HepG2 (cell line): ENCODE measurements around the gene CAPN7. TPM values are rescaled to one million over a fixed set of nuclear protein-coding genes. Genes with fewer than 3 reads are reported as not detected.

Experiments used
- ATAC-seq: fragments of 200-7000 bp; cut with Tn5 transposase; 3 replicates; pipeline ENCODE4 v1.9.1; 2020; ENCODE audit warnings: mild to moderate bottlenecking, moderate library complexity
- BruUV-seq: library from RNA; stranded (reverse); fragments of 400-500 nt; replicated peaks from 2 replicates; lab custom pipeline; 2021; lab: Mats Ljungman, UMichigan
- CTCF ChIA-PET: fragments of 300-600 bp; formaldehyde crosslinking; extraction: SDS; loops from one replicate; lab custom pipeline; 2021; ENCODE audit warnings: low total read pairs, inconsistent platforms, low intra/inter-chr PET ratio; lab: Yijun Ruan, JAX
- POLR2A ChIA-PET: fragments of 350-600 bp; sonication (Branson Sonifier 250); formaldehyde crosslinking; loops from one replicate; lab custom pipeline; 2020; ENCODE audit warnings: antibody characterized with exemption, inconsistent platforms; lab: Yijun Ruan, JAX
- DNase-seq: peaks from one replicate; pipeline ENCODE4 v3.0.0-alpha.2; 2015; ENCODE audit warnings: low spot score
- FAIRE-seq: peaks from 3 replicates; lab custom pipeline; 2011; peaks lifted over from hg19 to GRCh38; lab: Jason Lieb, UNC
- H2AFZ ChIP-seq: one replicate; pipeline ENCODE4 v1.6.1; 2011; ENCODE audit warnings: low read length, inconsistent platforms
- H3K27ac ChIP-seq: fragments of 300-600 bp; 3 replicates; pipeline ENCODE4 v1.8.0; 2011; ENCODE audit warnings: mixed run types, mild to moderate bottlenecking, mixed read lengths, low read length, inconsistent platforms; ENCODE audit not compliant: insufficient read depth; ENCODE audit errors: extremely low read length
- H3K27me3 ChIP-seq, 2 experiments: fragments of 200-600 bp in 1 of 2; 2 replicates in 1 of 2; 3 replicates in 1 of 2; pipeline versions ENCODE4 v1.6.0 to v1.8.0; 2011; ENCODE audit warnings: low read length in 2 of 2, mild to moderate bottlenecking in 2 of 2, moderate library complexity in 2 of 2, inconsistent platforms in 1 of 2; ENCODE audit not compliant: insufficient read depth in 2 of 2, control insufficient read depth in 1 of 2
- H3K36me3 ChIP-seq, 2 experiments: fragments of 200-600 bp in 1 of 2; replicated peaks in 1 of 2; 2 replicates in 1 of 2; 3 replicates in 1 of 2; pipeline versions ENCODE4 v1.5.1 to v1.8.0; 2011; ENCODE audit warnings: low read length in 2 of 2, inconsistent platforms in 1 of 2; ENCODE audit not compliant: insufficient read depth in 2 of 2, control insufficient read depth in 1 of 2
- H3K4me1 ChIP-seq: 2 replicates; pipeline ENCODE4 v1.5.1; 2012; ENCODE audit warnings: low read length, inconsistent platforms; ENCODE audit not compliant: insufficient read depth
- H3K4me2 ChIP-seq: 2 replicates; pipeline ENCODE4 v1.6.0; 2011; ENCODE audit warnings: low read depth, low read length, inconsistent platforms
- H3K4me3 ChIP-seq, 3 experiments: fragments of 200-600 bp in 1 of 3; sonication (generic), shearing (Covaris generic) in 1 of 3; replicated peaks in 1 of 3; 2 replicates each; pipeline ENCODE4 v1.5.1; 2011 to 2016; ENCODE audit warnings: low read length in 3 of 3, inconsistent platforms in 2 of 3, low read depth in 2 of 3, mild to moderate bottlenecking in 2 of 3, control low read depth in 1 of 3, mixed read lengths in 1 of 3; ENCODE audit not compliant: insufficient read depth in 1 of 3
- H3K79me2 ChIP-seq: one replicate; pipeline ENCODE4 v1.6.1; 2011; ENCODE audit warnings: low read length, inconsistent platforms; ENCODE audit not compliant: insufficient read depth
- H3K9ac ChIP-seq: 2 replicates; pipeline ENCODE4 v1.6.0; 2011; ENCODE audit warnings: mild to moderate bottlenecking, low read depth, low read length, inconsistent platforms; ENCODE audit not compliant: insufficient read depth
- H3K9me3 ChIP-seq: 2 replicates; pipeline ENCODE4 v1.5.1; 2012; ENCODE audit warnings: mild to moderate bottlenecking, low read length
- H4K20me1 ChIP-seq: 2 replicates; pipeline ENCODE4 v1.6.0; 2011; ENCODE audit warnings: inconsistent platforms, mild to moderate bottlenecking, low read length, moderate library complexity; ENCODE audit not compliant: insufficient read depth
- BATF2 ChIP-seq: sonication (generic); formaldehyde crosslinking; IDR thresholded peaks from 2 replicates; pipeline ENCODE4 v1.8.0; 2022; ENCODE audit warnings: mild to moderate bottlenecking, missing genetic modification reagents, moderate library complexity
- CAMTA2 ChIP-seq: sonication (generic); formaldehyde crosslinking; IDR thresholded peaks from 2 replicates; pipeline ENCODE4 v1.4.0; 2020; ENCODE audit warnings: mild to moderate bottlenecking, missing genetic modification reagents, borderline replicate concordance
- FOXM1 ChIP-seq: sonication (generic); formaldehyde crosslinking; IDR thresholded peaks from 2 replicates; pipeline ENCODE4 v1.5.0; 2020; ENCODE audit warnings: missing genetic modification reagents
- HNRNPLL ChIP-seq: fragments of 200-400 bp; formaldehyde crosslinking; IDR thresholded peaks from 2 replicates; pipeline ENCODE4 v1.6.1; 2017; ENCODE audit warnings: mild to moderate bottlenecking, low read depth, low read length; ENCODE audit not compliant: poor library complexity, severe bottlenecking
- JDP2 ChIP-seq: sonication (generic); formaldehyde crosslinking; IDR thresholded peaks from 2 replicates; pipeline ENCODE4 v1.8.1; 2022; ENCODE audit warnings: missing genetic modification reagents, borderline replicate concordance
- PCBP1 ChIP-seq: fragments of 200-400 bp; formaldehyde crosslinking; IDR thresholded peaks from 2 replicates; pipeline ENCODE4 v1.6.1; 2017; ENCODE audit warnings: mild to moderate bottlenecking, low read depth, low read length, borderline replicate concordance
- PLSCR1 ChIP-seq: sonication (generic); formaldehyde crosslinking; IDR thresholded peaks from 2 replicates; pipeline ENCODE4 v1.5.0; 2020; ENCODE audit warnings: missing genetic modification reagents, mild to moderate bottlenecking, borderline replicate concordance
- RBAK ChIP-seq: sonication (generic); formaldehyde crosslinking; IDR thresholded peaks from 2 replicates; pipeline ENCODE4 v1.5.1; 2020; ENCODE audit warnings: mild to moderate bottlenecking, missing genetic modification reagents
- ZBTB10 ChIP-seq: sonication (generic); formaldehyde crosslinking; IDR thresholded peaks from 2 replicates; pipeline ENCODE4 v1.4.0; 2020; ENCODE audit warnings: missing genetic modification reagents, borderline replicate concordance
- ZBTB21 ChIP-seq: sonication (generic); formaldehyde crosslinking; IDR thresholded peaks from 2 replicates; pipeline ENCODE4 v1.4.0; 2020; ENCODE audit warnings: missing genetic modification reagents
- ZFP91 ChIP-seq: sonication (generic); formaldehyde crosslinking; IDR thresholded peaks from 2 replicates; pipeline ENCODE4 v1.9.0; 2022; ENCODE audit warnings: missing genetic modification reagents, mild to moderate bottlenecking, borderline replicate concordance
- ZNF431 ChIP-seq: sonication (generic); formaldehyde crosslinking; IDR thresholded peaks from 2 replicates; pipeline ENCODE4 v1.9.0; 2022; ENCODE audit warnings: missing genetic modification reagents, low read depth, mild to moderate bottlenecking, borderline replicate concordance
- ZNF556 ChIP-seq: sonication (generic); formaldehyde crosslinking; IDR thresholded peaks from 2 replicates; pipeline ENCODE4 v1.4.0; 2020; ENCODE audit warnings: mild to moderate bottlenecking, missing genetic modification reagents, borderline replicate concordance
- ZNF703 ChIP-seq: sonication (generic); formaldehyde crosslinking; IDR thresholded peaks from 2 replicates; pipeline ENCODE4 v1.5.1; 2020; ENCODE audit warnings: missing genetic modification reagents, mild to moderate bottlenecking, moderate library complexity, borderline replicate concordance
- ZNF766 ChIP-seq: sonication (generic); formaldehyde crosslinking; IDR thresholded peaks from 2 replicates; pipeline ENCODE4 v1.5.0; 2020; ENCODE audit warnings: missing genetic modification reagents, borderline replicate concordance
- ZXDC ChIP-seq: sonication (generic); formaldehyde crosslinking; IDR thresholded peaks from 2 replicates; pipeline ENCODE4 v1.5.0; 2020; ENCODE audit warnings: mild to moderate bottlenecking, missing genetic modification reagents
- WGBS: methylation state at CpG from one replicate; pipeline ENCODE4 v1.1.6; 2017; ENCODE audit warnings: low lambda C conversion rate; 5-methylcytosine and 5-hydroxymethylcytosine counted together
- in situ Hi-C: cut with HindIII; loops from 2 replicates; pipeline ENCODE4 v1.10.0; 2017; ENCODE audit warnings: low pct_unique_long_range_greater_than_20kb; ENCODE audit not compliant: extremely low pct_ligation_motif_present
- intact Hi-C: fragments of 100-400 bp; cut with micrococcal nuclease; formaldehyde crosslinking; loops from one replicate; pipeline ENCODE4 v1.10.0; 2022; ENCODE audit not compliant: unreplicated experiment
- polyA plus RNA-seq, 8 experiments: library from polyadenylated mRNA; depleted of rRNA in 3 of 8; stranded (reverse) in 7 of 8; unstranded in 1 of 8; fragments of >200 nt; fragmentation: Illumina TruSeq in 4 of 8; extraction: Trizol in 4 of 8; gene quantifications; 2 replicates each; pipeline versions ENCODE4 v1.2.1 to v1.2.3, GENCODE V29; 2011 to 2016; ENCODE audit warnings: low read depth in 4 of 8, missing spikeins in 1 of 8, mixed read lengths in 1 of 8; ENCODE audit not compliant: insufficient read depth in 1 of 8
- total RNA-seq, 5 experiments: library from RNA; depleted of rRNA; stranded (reverse); fragments of >200 nt; fragmentation: Illumina TruSeq; extraction: Trizol; gene quantifications; 2 replicates each; pipeline ENCODE4 v1.2.3, GENCODE V29; 2016; ENCODE audit warnings: low read depth in 1 of 5

Gene CAPN7
- total and polyA plus RNA-seq, 2 of the 13 experiments (the other 11 are each of a cell fraction or from before 2014, with no cell fraction given) = 16.7 to 36.8 TPM

GRCh38 chr3:15264486-15264885, 58.4 kb downstream of the CAPN7 start:
- no peak overlapping the region for H3K27ac ChIP-seq
- FAIRE-seq (no peak), DNase-seq (no peak), ATAC-seq (no peak)
- H3K9ac ChIP-seq = no peak overlapping the region
- intact Hi-C loops (no loop called here), in situ Hi-C loops (no loop called here)
- H3K4me1 ChIP-seq = no peaks in the 10 kb centered on the region
- no peaks in the 10 kb centered on the region for H3K36me3 ChIP-seq
- CTCF ChIA-PET = no interaction called here
- BruUV-seq = no TSS peak
- H4K20me1 ChIP-seq = no peaks in the 10 kb centered on the region
- H3K27me3 ChIP-seq = no peaks in the 10 kb centered on the region; a peak in 1 of 5 replicates
- no peaks in the 10 kb centered on the region for H3K79me2 ChIP-seq
- no peak overlapping the region for H3K4me2 ChIP-seq
- WGBS = 59% methylated on average over 2 of the region's 2 CpGs
- H2AFZ ChIP-seq = no peak overlapping the region
- POLR2A ChIA-PET = no interaction called here
- no peak overlapping the region for H3K4me3 ChIP-seq
- no peaks in the 10 kb centered on the region for H3K9me3 ChIP-seq
- TF ChIP-seq BATF2 (CRISPR knock-in tag) = no peak
- TF ChIP-seq CAMTA2 (CRISPR knock-in tag) = no peak
- TF ChIP-seq ZNF766 (CRISPR knock-in tag) = no peak
- TF ChIP-seq ZNF556 (CRISPR knock-in tag) = no peak
- no peak for TF ChIP-seq HNRNPLL
- TF ChIP-seq PLSCR1 = no peak
- no peak for TF ChIP-seq ZNF431 (CRISPR knock-in tag)
- TF ChIP-seq ZXDC (CRISPR knock-in tag) = no peak
- no peak for TF ChIP-seq PCBP1
- TF ChIP-seq ZBTB21 (CRISPR knock-in tag) = no peak
- TF ChIP-seq ZFP91 (CRISPR knock-in tag) = no peak
- no peak for TF ChIP-seq RBAK (CRISPR knock-in tag)
- TF ChIP-seq ZBTB10 (CRISPR knock-in tag) = no peak
- TF ChIP-seq FOXM1 = no peak
- no peak for TF ChIP-seq ZNF703 (CRISPR knock-in tag)
- TF ChIP-seq JDP2 (CRISPR knock-in tag) = no peak
